ENCODE data around the gene TBC1D10B. TPM values are rescaled to one million over a fixed set of nuclear protein-coding genes. Genes with fewer than 3 reads are reported as not detected.

The TBC1D10B gene
- total RNA-seq, 5 donors from 2014 or later (not counting 1 experiment from before 2014, with no cell fraction given): 24.0 to 60.1 (median 52.5) TPM

Other genes starting within 250 kb of the TBC1D10B start
- 10 to 100 TPM; 55.5 to 76.0 (median 63.2) TPM for gene MAPK3, start 247.3 kb downstream of the TBC1D10B start, total RNA-seq
- gene CORO1A, start 186.9 kb downstream of the TBC1D10B start, total RNA-seq: 1,000 to 10,000 TPM in 2 of 5 donors, 100 to 1,000 TPM in 3; 708 to 1,286 (median 987) TPM
- gene BOLA2B, start 176.8 kb downstream of the TBC1D10B start, total RNA-seq: 100 to 1,000 TPM in 3 of 5 donors, 10 to 100 TPM in 2; 47.0 to 115 (median 100) TPM
- 100 to 1,000 TPM in 2 of 5 donors, 10 to 100 TPM in 3; 31.6 to 114 (median 86.4) TPM for gene SLX1A, start 176.6 kb downstream of the TBC1D10B start, total RNA-seq
- gene SULT1A3, start 171.2 kb downstream of the TBC1D10B start, total RNA-seq: 10 to 100 TPM; 25.8 to 42.6 (median 30.8) TPM
- 10 to 100 TPM; 15.7 to 43.6 (median 29.2) TPM for gene NPIPB13, start 122.0 kb downstream of the TBC1D10B start, total RNA-seq
- 10 to 100 TPM; 38.9 to 80.3 (median 73.3) TPM for gene CD2BP2, start 15.2 kb downstream of the TBC1D10B start, total RNA-seq
- gene MYL11, start 4.3 kb upstream of the TBC1D10B start, total RNA-seq: 1 to 10 TPM in 2 of 5 donors, under 1 TPM in 1, not detected in 2; 0.91 to 1.3 (median 1.1) TPM
- 100 to 1,000 TPM; 191 to 259 (median 229) TPM for gene SEPTIN1, start 12.1 kb upstream of the TBC1D10B start, total RNA-seq
- 10 to 100 TPM in 3 of 5 donors, 1 to 10 TPM in 2; 7.3 to 17.5 (median 16.4) TPM for gene ZNF48, start 24.9 kb upstream of the TBC1D10B start, total RNA-seq
- 1 to 10 TPM; 1.3 to 6.6 (median 6.2) TPM for gene ZNF771, start 37.1 kb upstream of the TBC1D10B start, total RNA-seq
- gene DCTPP1, start 59.5 kb upstream of the TBC1D10B start, total RNA-seq: 10 to 100 TPM; 11.2 to 30.6 (median 24.7) TPM
- 10 to 100 TPM; 21.3 to 50.2 (median 47.8) TPM for gene SEPHS2, start 75.4 kb upstream of the TBC1D10B start, total RNA-seq
- 100 to 1,000 TPM; 322 to 640 (median 518) TPM for gene ITGAL, start 102.2 kb upstream of the TBC1D10B start, total RNA-seq
- 1 to 10 TPM; 5.0 to 8.3 (median 7.2) TPM for gene ZNF768, start 156.1 kb upstream of the TBC1D10B start, total RNA-seq
- 10 to 100 TPM in 3 of 5 donors, 1 to 10 TPM in 2; 6.8 to 17.4 (median 14.2) TPM for gene ZNF747, start 164.4 kb upstream of the TBC1D10B start, total RNA-seq
- gene ZNF764, start 187.9 kb upstream of the TBC1D10B start, total RNA-seq: 10 to 100 TPM; 14.9 to 33.9 (median 27.3) TPM
- 10 to 100 TPM; 11.9 to 25.9 (median 20.7) TPM for gene ZNF688, start 201.2 kb upstream of the TBC1D10B start, total RNA-seq
- gene ZNF785, start 215.2 kb upstream of the TBC1D10B start, total RNA-seq: 10 to 100 TPM; 11.7 to 30.9 (median 26.6) TPM
- gene ZNF689, start 239.9 kb upstream of the TBC1D10B start, total RNA-seq: 10 to 100 TPM; 11.0 to 13.7 (median 12.4) TPM

Measured in T-cell (primary cell).